Body of pancreas (tissue), 4 donors: Measurements from ENCODE around the gene NOX3.

ENCODE experiments used
- POLR2A ChIP-seq, 3 donors: fragments of 450-650 bp; IDR thresholded peaks; one replicate each; pipeline ENCODE4 v1.6.1; 2016; ENCODE audit warnings: antibody characterized with exemption in 3 of 3, mild to moderate bottlenecking in 2 of 3
- TF ChIP-seq, protein P1 (sequence below), 7 experiments: fragments of 450-650 bp in 4 of 7; fragments of 200-600 bp in 3 of 7; sonication (generic) in 3 of 7; IDR thresholded peaks; one replicate each; pipeline ENCODE4 v1.5.1; 2016 to 2019; ENCODE audit warnings: antibody characterized with exemption in 7 of 7

DNA sequence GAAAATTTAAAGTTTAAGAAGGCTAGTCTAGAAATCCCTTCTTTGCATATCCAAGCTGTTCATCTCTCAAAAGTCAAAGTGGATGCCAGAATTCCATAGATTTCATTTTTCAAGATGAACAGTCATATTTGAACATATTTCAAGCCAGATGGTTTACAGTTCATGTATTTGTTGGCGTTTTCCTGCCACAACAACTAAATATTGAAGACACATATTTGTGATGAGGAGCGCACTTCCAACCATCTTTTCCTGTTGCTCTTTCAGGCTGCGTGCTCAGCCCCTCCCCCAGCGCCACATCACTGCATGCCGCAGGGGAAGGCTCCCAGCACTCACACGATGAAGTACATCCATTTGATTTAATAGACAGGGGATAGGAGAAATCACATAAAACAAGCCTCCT is 5.9 kb upstream of the NOX3 start:
- TF ChIP-seq, protein P1, sequence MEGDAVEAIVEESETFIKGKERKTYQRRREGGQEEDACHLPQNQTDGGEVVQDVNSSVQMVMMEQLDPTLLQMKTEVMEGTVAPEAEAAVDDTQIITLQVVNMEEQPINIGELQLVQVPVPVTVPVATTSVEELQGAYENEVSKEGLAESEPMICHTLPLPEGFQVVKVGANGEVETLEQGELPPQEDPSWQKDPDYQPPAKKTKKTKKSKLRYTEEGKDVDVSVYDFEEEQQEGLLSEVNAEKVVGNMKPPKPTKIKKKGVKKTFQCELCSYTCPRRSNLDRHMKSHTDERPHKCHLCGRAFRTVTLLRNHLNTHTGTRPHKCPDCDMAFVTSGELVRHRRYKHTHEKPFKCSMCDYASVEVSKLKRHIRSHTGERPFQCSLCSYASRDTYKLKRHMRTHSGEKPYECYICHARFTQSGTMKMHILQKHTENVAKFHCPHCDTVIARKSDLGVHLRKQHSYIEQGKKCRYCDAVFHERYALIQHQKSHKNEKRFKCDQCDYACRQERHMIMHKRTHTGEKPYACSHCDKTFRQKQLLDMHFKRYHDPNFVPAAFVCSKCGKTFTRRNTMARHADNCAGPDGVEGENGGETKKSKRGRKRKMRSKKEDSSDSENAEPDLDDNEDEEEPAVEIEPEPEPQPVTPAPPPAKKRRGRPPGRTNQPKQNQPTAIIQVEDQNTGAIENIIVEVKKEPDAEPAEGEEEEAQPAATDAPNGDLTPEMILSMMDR (IDR thresholded peaks at IDR 0.05), result no peak
- TF ChIP-seq POLR2A (IDR thresholded peaks at IDR 0.05), result no peak
